ENCODE data around the gene ALDH1L1. TPM values are rescaled to one million over a fixed set of nuclear protein-coding genes. Genes with fewer than 3 reads are reported as not detected.
"Not testable (repeated sequence)": the region's sequence is repeated elsewhere in the genome, so short reads cannot be mapped to it uniquely, and the experiment has no call there.

Gene ALDH1L1
- total RNA-seq, 1 experiment from 2014 or later, result not detected

DNA sequence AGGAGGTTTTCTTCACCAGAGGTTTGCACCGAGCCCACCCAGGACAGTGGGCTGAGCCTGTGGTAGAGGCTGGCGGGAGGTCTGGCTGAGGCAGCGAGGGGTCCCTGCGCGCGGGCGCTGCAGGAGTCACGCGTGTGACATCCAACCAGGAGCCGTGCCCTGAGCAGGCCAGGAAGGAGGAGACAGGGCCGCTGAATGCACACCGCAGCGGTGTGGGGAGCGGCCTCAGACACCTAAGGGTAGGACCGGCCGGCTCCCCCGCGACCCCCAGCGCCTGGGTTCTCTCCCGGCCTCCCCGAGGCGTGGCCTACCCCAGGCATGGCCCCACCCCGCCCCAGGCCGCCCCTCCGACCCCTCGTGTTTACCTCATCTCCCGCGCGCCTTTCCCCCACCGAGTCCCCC, 96.9 kb downstream of the ALDH1L1 start:
- peak; percentile 44 for DNase-seq (ENCODE audit: low read depth)

DNA sequence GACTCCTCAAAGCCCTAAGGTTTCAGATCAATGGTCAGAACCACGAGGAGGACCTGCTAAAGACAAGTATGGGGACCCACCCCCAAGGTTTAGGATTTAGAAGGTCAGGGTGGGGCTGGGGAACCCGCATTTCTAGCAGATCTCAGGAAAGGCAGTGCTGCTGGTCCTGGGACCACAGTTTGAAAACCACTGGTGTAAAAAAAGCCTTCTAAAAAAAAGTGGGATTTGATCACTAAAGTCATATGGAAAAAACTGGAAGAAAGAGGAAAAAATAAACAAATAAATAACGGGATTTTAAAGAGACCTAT, 97.3 kb downstream of the ALDH1L1 start:
- DNase-seq (ENCODE audit: low read depth), result no peak

DNA sequence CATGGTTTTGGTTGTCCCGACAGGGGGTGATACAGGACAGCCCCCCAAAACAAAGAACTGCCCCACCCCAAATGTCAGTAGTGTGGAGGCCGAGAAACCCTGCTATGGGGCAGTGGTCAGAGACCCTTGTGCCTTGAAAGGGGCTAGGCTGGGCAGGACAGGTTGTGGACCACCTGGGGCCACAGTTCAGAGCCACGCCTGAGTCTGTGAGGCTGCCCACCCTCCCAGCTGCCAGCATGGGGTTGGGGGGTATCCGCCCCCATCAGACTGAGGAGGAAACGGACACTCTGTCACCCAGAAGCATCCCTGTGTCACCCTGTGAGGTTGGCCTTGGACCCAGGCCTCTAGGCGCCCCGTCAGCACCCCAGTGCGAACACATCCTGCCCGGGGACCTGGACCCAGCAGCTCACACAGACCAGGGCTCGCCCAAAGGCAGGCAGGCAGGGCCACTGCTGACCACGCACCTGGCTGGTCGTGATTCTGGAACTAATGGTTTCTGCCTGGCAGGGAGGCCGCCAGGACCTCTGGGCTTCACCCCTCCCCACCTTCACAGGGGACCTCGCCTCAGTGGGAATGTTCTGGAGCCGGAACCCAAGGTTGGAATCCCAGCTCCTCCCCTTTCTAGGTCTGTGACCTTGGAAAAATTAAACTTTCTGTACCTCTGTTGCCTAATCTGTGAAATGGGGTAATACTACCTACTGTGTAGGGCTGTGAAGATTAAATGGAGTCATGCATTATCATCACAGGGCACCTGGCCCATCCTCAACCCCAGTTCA, 97.8 kb downstream of the ALDH1L1 start:
- DNase-seq (ENCODE audit: low read depth), result no peak

DNA sequence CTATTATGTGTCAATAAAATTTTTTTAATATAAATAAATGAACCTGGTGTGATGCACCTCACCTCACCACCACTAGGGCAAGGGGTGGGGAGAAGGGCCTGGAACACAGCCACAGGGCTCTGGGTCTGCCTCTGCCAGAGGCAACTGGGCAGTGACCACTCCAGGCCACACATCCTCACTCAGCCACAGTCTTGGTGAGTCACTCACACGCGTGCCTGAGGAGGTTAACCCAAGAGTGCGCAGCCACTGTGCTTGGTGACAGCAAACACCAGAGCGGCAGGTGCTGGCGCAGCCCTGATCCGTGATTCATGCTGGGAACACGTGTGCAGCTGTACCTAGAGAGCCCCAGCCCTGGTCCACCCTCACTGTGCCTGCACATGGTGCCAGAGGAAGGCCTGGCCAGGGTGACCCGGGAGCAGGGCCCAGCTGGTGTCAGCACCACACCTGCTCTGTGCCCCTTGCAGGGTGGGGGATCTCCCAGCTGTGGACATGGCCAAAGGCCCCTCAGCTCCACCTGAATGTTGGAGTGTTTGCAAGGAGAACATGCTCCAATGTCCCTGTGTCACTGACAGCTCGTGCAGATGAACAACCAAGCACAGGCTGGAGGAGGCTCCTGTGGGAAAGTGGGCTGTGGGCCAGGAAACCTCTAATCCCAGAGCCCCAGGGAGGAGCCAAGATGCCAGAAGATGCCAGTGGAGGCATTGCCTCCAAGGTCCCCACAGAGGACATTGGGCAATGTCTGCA, 98.6 kb downstream of the ALDH1L1 start:
- DNase-seq (ENCODE audit: low read depth), result peak; percentile 97

DNA sequence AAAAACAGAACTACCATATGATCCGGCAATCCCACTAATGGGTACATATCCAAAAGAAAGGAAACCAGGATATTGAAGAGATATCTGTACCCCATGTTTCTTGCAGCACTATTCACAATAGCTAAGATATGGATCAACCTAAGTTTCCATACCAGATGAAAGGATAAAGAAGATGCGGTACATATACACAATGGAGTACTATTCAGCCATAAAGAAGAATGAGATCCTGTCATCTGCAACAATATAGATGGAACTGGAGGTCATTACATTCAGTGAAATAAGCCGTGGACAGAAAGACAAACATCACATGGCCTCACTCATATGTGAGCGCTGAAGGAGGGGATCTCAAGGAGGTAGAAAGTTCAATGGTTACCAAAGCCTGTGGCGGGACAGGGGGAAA, 99.4 kb downstream of the ALDH1L1 start:
- DNase-seq (ENCODE audit: low read depth), result no peak

DNA sequence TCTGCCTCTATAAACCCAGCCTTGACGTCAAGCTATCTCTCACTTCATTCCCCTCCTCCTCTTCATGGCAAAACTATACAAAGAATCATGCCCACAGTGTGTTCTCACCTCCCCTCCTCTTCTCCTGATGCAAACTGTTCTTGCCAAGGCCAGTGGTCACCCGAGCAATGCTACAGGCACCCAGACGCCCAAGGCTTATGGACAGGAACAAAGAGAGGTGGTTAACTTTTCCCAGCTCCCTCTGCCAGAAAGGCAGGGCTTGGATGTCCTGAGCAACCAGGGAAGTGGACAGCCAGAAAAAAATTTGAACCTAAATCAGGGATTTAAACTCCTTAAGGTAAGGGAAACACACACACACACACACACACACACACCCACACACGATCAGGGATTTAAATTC, 101.5 kb downstream of the ALDH1L1 start:
- DNase-seq (ENCODE audit: low read depth), result no peak

DNA sequence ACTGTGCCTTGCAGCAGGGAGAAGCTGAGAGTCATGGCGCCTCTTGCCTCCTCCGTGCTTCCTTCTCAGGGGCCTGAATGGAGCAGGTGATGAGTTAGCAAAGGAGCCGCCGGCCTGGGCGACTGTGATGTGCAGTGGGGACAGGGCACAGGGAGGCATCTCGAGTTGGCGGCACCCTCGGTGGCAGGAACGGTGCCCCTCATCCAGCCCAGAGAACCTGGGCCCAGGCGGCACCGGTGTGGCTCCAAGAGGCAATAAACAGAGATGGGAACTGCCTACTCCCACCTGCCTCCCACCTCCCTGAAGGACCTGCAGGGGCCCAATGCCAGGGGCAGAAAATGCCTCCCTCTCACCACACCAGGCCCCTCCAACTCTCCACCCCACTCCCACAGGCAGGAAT, 102.6 kb downstream of the ALDH1L1 start:
- no peak for DNase-seq (ENCODE audit: low read depth)

DNA sequence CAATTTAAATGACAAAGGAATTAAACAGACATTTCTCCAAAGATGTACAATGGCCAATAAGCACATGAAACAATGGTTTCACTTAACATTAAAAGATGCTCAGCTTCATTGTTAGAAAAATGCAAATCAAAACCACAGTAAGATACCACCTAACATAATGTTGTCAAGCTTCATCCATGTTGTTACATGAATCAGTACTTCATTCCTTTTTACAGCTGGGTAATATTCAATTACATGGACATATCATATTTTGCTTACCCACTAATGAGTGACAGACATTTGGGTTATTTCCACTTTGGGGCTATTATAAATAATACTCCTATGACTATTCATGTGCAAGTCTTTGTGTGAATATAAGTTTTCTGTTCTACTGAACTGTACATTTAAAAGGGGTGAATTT, 104.2 kb downstream of the ALDH1L1 start:
- no peak for DNase-seq (ENCODE audit: low read depth)

DNA sequence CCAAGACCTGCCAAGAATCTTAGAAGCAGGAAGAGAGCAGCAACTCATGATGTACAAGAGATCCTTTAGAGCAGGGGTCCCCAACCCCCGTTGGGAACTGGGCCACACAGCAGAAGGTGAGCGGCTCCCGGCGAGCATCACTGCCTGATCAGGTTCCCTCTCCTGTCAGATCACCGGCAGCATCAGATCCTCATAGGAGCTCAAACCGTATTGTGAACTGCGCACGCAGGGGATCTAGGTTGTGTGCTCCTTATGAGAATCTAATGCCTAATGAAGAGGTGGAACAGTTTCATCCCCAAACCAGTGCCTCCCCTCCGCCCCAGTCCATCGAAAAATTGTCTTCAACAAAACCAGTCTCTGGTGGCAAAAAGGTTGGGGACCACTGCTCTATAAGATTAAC, 110.2 kb downstream of the ALDH1L1 start:
- DNase-seq (ENCODE audit: low read depth), result no peak

DNA sequence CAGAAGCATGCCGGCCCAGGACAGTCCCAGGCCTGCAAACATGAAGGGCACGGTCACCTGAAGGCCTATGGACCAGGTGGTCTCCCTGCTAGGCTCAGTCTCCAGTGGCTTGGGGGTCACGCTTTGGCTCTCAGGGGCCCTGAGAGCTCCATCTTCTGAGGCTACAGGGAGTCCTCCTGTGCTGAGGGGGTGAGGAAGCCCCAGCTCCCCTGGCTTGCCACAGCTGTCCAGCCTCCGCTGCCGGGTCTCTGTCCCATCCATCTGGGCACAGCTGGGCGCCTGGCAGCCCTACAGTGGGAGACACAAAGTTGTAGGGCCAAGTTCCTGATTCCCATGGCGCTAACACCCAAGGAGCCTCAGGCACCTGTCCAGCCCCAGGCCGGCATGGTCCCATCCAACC, 112.4 kb downstream of the ALDH1L1 start:
- no peak for DNase-seq (ENCODE audit: low read depth)

DNA sequence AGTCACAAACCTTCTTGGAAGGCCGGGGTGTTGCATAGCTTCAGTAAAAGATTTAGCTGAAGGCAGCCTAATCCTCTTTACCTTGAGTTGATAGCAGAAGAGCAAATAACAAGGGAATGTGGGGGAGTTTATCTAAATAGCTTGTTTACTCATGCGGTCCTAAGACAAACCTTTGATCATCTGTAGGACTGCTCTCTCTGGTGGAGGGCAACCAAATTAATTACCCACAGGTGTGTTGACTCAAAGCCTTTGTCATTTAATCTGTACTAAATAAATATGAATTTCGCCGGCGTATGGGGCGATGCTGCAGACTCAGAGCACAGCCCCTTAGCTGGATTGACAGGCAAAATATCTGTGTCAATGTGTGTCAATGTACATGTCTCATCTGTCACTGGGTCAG, 113.7 kb downstream of the ALDH1L1 start:
- not testable (repeated sequence) for DNase-seq (ENCODE audit: low read depth)

DNA sequence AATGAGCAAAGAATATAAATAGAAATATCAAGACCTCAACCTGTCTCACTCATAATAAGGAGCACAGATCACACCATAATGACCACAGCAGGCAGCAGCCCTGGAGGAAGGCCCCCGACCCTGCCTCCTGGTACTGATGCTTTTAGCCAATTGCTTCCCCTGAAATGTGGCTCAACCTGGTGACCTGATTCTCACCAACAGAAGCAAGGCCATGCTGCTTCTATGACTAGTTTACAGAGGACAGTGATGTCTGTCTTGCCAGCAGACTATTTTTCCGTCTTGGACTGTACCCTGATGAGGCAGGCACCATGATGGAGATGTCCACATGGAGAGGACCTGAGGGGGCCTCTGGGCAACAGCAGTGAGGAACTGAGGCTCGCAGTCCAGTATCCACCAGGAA, 114.5 kb downstream of the ALDH1L1 start:
- no peak for DNase-seq (ENCODE audit: low read depth)

DNA sequence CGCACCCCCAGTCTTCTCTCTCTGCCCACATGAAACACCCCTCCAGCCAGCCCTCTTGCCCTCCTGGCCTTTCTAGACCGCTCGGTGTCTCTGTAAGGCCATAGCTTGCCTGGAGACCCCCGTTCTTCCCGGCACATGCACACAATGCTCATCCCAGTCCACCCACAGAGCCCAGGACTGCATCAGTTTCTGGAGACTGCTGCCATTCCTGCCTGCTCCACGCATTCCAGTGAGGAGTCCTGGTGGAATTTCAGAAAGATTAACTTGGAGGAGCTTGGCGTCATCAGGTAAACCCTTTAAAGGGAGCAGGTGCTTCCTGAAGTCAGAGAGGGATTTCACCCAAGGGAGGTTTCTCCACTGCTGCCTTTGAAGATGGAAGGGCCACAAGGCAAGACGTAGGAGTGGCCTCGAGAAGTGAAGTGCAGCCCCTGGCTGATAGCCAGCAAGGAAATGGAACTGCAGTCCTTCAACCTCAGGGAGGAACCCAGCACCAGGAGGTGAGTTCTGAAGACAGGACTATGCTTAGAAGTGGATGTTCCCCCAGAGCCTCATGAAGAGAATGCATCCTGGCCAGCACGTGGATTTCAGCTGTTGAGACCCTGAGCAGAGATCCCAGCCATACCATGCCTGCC, 115.6 kb downstream of the ALDH1L1 start:
- DNase-seq (ENCODE audit: low read depth), result no peak

DNA sequence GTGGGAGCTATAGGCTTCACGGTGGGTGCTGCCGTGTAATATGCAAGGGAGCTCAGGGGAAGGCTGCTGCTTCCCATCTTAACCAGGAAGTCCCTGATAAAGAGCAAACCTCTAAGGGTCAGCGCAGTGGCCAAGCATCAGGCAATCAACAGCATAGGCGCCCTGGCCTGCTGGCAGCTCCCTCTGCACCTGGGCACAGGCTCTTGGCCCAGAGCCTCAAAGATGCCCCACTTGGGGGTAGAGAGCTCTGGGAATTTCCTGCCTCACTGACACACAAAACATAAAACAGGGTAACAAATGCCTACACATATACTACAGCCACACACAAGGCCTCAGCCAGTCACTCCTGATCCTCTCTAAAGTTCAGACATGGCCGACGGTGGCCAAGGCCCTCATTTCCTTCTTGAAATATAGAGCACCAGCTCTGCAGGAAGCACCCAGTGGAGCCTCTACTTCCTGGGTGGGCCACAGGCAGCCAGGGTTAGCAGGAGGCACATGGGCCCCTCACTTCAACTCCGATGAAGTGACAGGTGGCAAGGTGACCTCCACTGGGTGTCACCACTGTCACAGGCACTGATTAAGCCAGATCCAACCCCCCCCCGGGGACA, 116.9 kb downstream of the ALDH1L1 start:
- DNase-seq (ENCODE audit: low read depth), result no peak

DNA sequence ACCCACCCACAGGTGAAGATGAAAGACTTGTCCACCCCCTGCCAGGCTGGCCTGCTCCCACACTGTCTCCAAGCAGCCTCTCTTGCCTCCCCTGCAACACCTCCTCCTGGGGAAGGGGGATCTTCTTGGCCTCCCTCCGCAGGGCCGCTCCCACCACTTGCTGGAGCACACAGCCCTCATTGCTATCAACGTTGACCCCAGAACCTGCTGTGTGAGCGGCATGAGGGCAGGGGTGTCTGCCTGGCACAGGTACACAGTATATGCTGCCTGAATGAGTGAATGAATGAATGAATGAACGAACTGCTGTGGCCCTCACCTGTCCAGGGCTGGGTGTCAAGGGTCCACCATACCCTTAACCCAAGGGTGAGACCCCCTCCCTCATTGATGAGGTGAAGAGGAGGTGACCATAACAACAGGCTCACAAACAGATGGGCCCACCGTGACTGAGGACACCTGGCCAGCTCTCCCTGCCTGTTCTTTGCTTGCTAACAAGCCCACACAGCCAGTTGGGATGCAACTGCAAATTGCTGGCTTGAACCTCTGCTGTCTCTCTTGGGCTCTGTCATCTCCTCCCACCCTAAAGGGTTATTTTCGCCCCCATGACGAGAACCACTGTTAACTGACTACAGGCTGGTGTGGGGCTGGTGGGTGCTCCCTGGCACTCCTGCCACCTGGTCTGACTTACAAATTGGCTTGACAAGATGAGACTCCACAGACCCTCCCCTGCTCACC, 118.9 kb downstream of the ALDH1L1 start:
- no peak for DNase-seq (ENCODE audit: low read depth)

DNA sequence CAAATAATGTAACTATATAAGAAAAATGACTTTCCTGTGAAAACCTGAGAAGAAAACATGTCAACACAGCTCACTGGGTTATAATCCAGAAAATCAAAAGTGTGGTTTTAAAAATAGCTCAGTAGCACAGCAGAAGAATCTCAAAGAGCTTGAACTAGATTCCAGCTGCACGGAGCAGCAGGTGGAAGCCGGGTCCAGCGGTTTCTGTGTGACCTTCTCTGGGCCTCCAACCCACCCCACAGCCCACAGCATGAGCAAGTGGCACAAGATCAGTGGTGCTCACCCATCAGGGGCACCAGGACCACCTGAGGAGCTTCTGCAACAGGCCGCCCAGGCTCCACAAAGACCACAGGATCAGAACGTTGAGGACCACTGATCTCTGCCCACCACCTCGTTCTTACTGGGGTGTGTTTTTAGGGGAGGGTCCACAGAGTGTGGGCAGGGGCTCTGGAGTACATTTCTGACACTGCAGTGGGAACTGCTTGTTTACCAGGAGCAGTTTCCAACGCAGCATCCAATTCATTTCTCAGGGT, 119.7 kb downstream of the ALDH1L1 start:
- no peak for DNase-seq (ENCODE audit: low read depth)

DNA sequence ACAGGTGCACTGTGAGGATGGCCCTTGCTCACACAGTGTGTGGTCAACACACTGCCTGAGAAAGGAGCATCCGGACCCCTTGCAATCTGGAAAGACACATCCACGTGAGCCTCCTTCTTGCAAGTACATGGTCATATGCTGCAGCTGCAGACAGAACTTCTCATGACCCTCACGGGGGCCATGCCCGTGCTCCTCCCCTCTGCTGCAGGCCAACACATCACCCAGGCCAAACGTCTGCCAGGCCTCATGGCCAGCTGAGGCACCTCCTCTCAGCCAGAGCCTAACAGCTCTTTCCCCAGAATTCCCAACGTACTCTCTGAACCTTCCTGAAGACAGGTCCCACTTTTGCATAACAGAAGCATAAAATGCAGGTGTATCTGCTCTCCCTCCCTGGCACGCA, 121.7 kb downstream of the ALDH1L1 start:
- DNase-seq (ENCODE audit: low read depth), result no peak

DNA sequence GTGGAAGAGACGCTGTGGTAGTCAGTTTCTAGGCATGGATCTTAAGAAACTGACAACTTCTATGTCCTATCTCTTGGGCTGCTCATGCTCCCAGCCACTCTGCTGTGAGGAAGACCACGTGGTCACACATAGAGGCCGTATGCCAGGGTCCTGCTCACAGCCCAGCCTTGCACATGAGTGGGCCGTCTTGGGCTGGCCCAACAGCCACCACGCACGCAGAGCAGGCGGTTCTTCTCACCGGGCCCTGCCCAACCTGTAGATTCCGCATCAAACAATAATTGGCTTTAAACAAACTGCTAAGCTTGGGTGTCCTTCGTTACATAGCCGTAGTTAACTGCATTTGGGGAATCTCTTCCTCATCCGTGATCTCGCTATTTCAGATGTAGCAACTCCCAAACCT, 122.5 kb downstream of the ALDH1L1 start:
- DNase-seq (ENCODE audit: low read depth), result no peak

DNA sequence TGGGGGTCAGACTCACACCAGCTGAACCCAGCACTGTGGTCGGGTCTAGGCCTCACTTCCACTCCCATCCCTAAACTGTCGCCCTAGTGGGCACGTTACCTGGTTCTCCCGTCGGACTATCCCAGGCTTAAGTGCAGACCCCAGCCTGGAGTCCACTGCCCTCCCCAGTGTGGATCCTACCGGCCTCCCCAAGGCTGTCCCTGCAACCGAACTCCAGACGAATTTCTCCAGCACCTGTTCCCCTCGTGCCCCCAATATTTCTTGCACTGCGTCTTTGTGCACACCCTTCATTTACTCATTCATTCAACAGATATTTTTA, 122.9 kb downstream of the ALDH1L1 start:
- no peak for DNase-seq (ENCODE audit: low read depth)

DNA sequence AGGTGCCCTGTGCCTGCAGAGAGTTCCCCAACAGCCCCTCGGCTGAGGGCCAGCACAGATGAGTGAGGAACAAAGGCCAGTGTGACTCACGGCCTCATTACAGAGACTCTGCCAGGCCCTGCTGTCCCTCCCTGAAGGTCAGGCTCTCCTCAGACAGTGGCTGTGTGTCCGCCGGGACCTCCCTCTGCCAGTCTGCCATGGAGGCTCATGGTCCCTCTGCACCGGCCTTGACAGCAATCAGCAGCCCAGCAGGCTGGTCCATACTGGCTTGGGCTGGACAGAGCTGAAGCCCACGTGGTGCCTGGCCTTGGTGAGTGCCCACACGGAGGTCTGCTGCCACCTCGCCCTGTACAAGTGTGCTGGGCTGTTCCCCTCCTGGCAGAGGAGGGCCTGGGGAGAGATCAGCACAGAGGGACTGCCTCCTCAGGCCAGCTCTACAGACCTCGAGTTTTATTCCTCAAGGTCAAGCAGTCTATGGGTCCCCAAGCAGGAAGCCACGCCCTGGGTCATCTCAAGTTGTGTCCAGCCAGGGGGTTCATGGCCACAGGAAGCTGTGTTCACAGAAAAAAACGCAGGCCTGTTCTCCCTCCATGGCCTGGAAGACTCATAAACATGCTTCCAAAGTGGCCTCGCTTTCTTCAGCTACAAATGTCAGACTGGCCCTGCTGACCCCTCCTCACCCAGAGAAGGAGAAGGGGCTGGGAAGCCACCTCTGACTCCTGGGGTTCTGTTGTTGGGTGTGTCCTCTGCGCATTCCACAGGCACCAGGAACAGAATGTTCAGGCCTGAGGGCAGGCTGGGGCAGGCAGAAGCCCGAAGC, 123.5 kb downstream of the ALDH1L1 start:
- peak; percentile 54 for DNase-seq (ENCODE audit: low read depth)

DNA sequence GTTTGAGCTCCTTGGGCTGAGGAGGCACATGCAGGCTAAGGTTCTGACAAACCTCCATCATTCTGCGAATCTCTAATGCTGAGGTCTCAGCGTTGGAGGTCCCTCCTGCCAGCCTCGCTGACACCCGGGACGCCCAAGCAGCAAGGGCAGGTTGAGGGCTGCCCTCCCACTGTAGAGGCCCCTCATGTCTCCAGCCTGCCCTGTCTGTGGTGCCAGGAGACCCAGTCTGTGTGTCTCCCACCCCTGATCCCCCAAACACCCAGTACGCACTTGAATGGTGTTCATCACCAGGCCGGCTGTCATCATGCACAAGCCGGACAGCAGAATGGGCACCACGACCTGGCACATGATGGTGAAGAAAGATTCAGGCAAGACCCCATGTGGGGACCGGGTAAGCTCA, 124.3 kb downstream of the ALDH1L1 start:
- no peak for DNase-seq (ENCODE audit: low read depth)
